PC-9 (cell line): Measurements from ENCODE around the gene ICAM3. TPM values are rescaled to one million over a fixed set of nuclear protein-coding genes. Genes with fewer than 3 reads are reported as not detected.
"Not testable (repeated sequence)": the region's sequence is repeated elsewhere in the genome, so short reads cannot be mapped to it uniquely, and the experiment has no call there.

Experiments
- BruUV-seq: library from RNA; stranded (reverse); fragments of 400-500 nt; replicated peaks from 2 replicates; lab custom pipeline; 2021; lab: Mats Ljungman, UMichigan
- CTCF ChIA-PET: fragments of 300-600 bp; sonication (Branson Sonifier 250); formaldehyde crosslinking; loops from one replicate; lab custom pipeline; 2022; ENCODE audit warnings: antibody characterized with exemption; lab: Charles Lee
- POLR2A ChIA-PET: fragments of 300-600 bp; sonication (Branson Sonifier 250); formaldehyde crosslinking; loops from one replicate; lab custom pipeline; 2022; ENCODE audit warnings: antibody characterized with exemption; ENCODE audit not compliant: unreplicated experiment; lab: Charles Lee
- DNase-seq, 2 experiments: peaks; one replicate each; pipeline versions ENCODE4 v3.0.0 to v3.0.0-alpha.2; 2015 to 2022; ENCODE audit warnings: mixed read lengths in 1 of 2
- H2AFZ ChIP-seq: fragments of 200-600 bp; sonication (generic); 2 replicates; pipeline ENCODE4 v1.8.1; 2017; ENCODE audit warnings: antibody characterized with exemption
- H3F3A ChIP-seq: fragments of 200-600 bp; sonication (generic); 2 replicates; pipeline ENCODE4 v1.8.1; 2017; ENCODE audit warnings: antibody characterized with exemption, mild to moderate bottlenecking, low read depth; ENCODE audit not compliant: insufficient read depth
- H3K27ac ChIP-seq: fragments of 200-600 bp; sonication (generic); 2 replicates; pipeline ENCODE4 v1.6.1; 2016; ENCODE audit warnings: mixed run types
- H3K27me3 ChIP-seq: fragments of 200-600 bp; sonication (generic); 2 replicates; pipeline ENCODE4 v1.6.1; 2016; ENCODE audit warnings: low read depth, mixed run types; ENCODE audit not compliant: insufficient read depth
- H3K36me3 ChIP-seq: fragments of 200-600 bp; sonication (generic); 2 replicates; pipeline ENCODE4 v1.6.1; 2016; ENCODE audit warnings: low read depth, mixed run types
- H3K4me1 ChIP-seq: fragments of 200-600 bp; sonication (generic); replicated peaks from 2 replicates; pipeline ENCODE4 v1.6.1; 2016; ENCODE audit warnings: mixed run types; ENCODE audit not compliant: insufficient read depth
- H3K4me2 ChIP-seq: fragments of 200-600 bp; sonication (generic); 2 replicates; pipeline ENCODE4 v1.6.1; 2017; ENCODE audit warnings: mixed run types
- H3K4me3 ChIP-seq: fragments of 200-600 bp; sonication (generic); 2 replicates; pipeline ENCODE4 v1.6.1; 2016; ENCODE audit warnings: mixed run types
- H3K79me2 ChIP-seq: fragments of 200-600 bp; sonication (generic); 2 replicates; pipeline ENCODE4 v1.6.1; 2017; ENCODE audit warnings: low read depth, mixed run types
- H3K9me2 ChIP-seq: fragments of 200-600 bp; sonication (generic); 2 replicates; pipeline ENCODE4 v1.8.1; 2017; ENCODE audit warnings: mild to moderate bottlenecking; ENCODE audit not compliant: insufficient read depth
- H3K9me3 ChIP-seq: fragments of 200-600 bp; sonication (generic); 2 replicates; pipeline ENCODE4 v1.8.1; 2016; ENCODE audit warnings: low read depth; ENCODE audit not compliant: insufficient read depth
- H4K20me1 ChIP-seq: fragments of 200-600 bp; sonication (generic); 2 replicates; pipeline ENCODE4 v1.8.1; 2017; ENCODE audit not compliant: insufficient read depth
- CTCF ChIP-seq: fragments of 200-600 bp; sonication (generic); conservative IDR thresholded peaks from 2 replicates; pipeline ENCODE4 v1.6.1; 2017; ENCODE audit warnings: mixed run types, antibody characterized with exemption, mild to moderate bottlenecking, moderate library complexity
- EZH2 ChIP-seq: fragments of 200-600 bp; sonication (generic); IDR thresholded peaks from 2 replicates; pipeline ENCODE4 v1.8.0; 2017; ENCODE audit warnings: antibody characterized with exemption, low read depth
- intact Hi-C: fragments of 100-400 bp; cut with micrococcal nuclease; formaldehyde crosslinking; loops from one replicate; pipeline ENCODE4 v1.10.0; 2022; ENCODE audit not compliant: unreplicated experiment
- total RNA-seq: library from RNA; stranded (reverse); gene quantifications from 2 replicates; pipeline ENCODE4 v1.2.3, GENCODE V29; 2021

Gene ICAM3
- total RNA-seq, 1 experiment from 2014 or later = 22.7 TPM

GRCh38 chr19:10374931-10375330 lies 35.5 kb upstream of the ICAM3 start:
- peaks cover 6% of the 10 kb centered on the region; the same call in 1 of the 2 replicates for H3F3A ChIP-seq
- no peaks in the 10 kb centered on the region for H3K9me2 ChIP-seq
- peaks cover 5% of the 10 kb centered on the region for H3K79me2 ChIP-seq
- H3K4me1 ChIP-seq = peaks cover 6% of the 10 kb centered on the region
- H3K36me3 ChIP-seq = peaks cover 6% of the 10 kb centered on the region; the same call in 1 of the 2 replicates
- ChIA-PET POLR2A (no interaction called here), CTCF (interaction anchor here (0.7 kb wide), 1 partner anchor 347 kb away, joined by 7 read pairs; no protein-coding TSS in a partner anchor)
- no peaks in the 10 kb centered on the region for H3K27me3 ChIP-seq
- no peak overlapping the region for H3K4me2 ChIP-seq
- H4K20me1 ChIP-seq = no peaks in the 10 kb centered on the region
- H3K27ac ChIP-seq = no peak overlapping the region
- intact Hi-C loops = no loop called here
- TF ChIP-seq EZH2 (no peak), CTCF (no peak)
- no peak for DNase-seq
- no peak overlapping the region for H3K4me3 ChIP-seq
- no peak overlapping the region for H2AFZ ChIP-seq
- no TSS peak for BruUV-seq
- no peaks in the 10 kb centered on the region for H3K9me3 ChIP-seq

DNA sequence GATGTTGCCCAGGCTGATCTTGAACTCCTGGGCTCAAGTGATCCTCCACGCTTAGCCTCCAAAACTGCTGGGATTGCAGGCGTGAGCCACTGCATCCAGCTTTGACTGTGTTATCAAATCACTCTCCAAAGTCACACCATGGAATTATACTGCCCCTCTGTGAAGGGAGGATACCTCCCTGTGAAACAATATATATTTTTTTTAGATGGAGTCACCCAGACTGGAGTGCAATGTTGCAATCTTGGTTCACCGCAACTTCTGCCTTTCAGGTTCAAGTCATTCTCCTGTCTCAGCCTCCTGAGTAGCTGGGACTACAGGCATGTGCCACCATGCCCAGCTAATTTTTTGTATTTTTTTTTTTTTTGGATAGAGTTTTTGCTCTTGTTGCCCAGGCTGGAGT lies 33.3 kb upstream of the ICAM3 start:
- Histone ChIP-seq H3K36me3 (peaks cover 5% of the 10 kb centered on the region; the same call in 1 of the 2 replicates), H3K4me1 (no peaks in the 10 kb centered on the region), H2AFZ (no peak overlapping the region), H3K27me3 (no peaks in the 10 kb centered on the region), H3K4me2 (no peak overlapping the region), H3K27ac (no peak overlapping the region), H3K4me3 (no peak overlapping the region), H3F3A (peaks cover 6% of the 10 kb centered on the region; the same call in 1 of the 2 replicates), H4K20me1 (no peaks in the 10 kb centered on the region), H3K79me2 (no peaks in the 10 kb centered on the region), H3K9me2 (no peaks in the 10 kb centered on the region), H3K9me3 (no peaks in the 10 kb centered on the region)
- TF ChIP-seq EZH2 (no peak), CTCF (no peak)
- BruUV-seq = no TSS peak
- POLR2A ChIA-PET = no interaction called here
- CTCF ChIA-PET = no interaction called here
- intact Hi-C loops = no loop called here
- DNase-seq = no peak

GRCh38 chr19:10368101-10368803 lies 28.8 kb upstream of the ICAM3 start:
- no TSS peak for BruUV-seq
- no peak for DNase-seq
- Histone ChIP-seq H2AFZ (no peak overlapping the region), H3K4me1 (no peaks in the 10 kb centered on the region), H3K9me2 (no peaks in the 10 kb centered on the region), H3K79me2 (no peaks in the 10 kb centered on the region), H3K36me3 (peaks cover 10% of the 10 kb centered on the region), H3K9me3 (no peaks in the 10 kb centered on the region), H4K20me1 (no peaks in the 10 kb centered on the region), H3K4me3 (no peak overlapping the region), H3K27ac (no peak overlapping the region), H3F3A (peaks cover 6% of the 10 kb centered on the region; the same call in 1 of the 2 replicates), H3K4me2 (no peak overlapping the region), H3K27me3 (no peaks in the 10 kb centered on the region)
- intact Hi-C loops = no loop called here
- TF ChIP-seq EZH2 (no peak), CTCF (no peak)
- ChIA-PET CTCF (interaction anchor here (0.6 kb wide), 2 partner anchors 15 to 698 kb away, joined by 3 read pairs; no protein-coding TSS in a partner anchor), POLR2A (no interaction called here)

DNA sequence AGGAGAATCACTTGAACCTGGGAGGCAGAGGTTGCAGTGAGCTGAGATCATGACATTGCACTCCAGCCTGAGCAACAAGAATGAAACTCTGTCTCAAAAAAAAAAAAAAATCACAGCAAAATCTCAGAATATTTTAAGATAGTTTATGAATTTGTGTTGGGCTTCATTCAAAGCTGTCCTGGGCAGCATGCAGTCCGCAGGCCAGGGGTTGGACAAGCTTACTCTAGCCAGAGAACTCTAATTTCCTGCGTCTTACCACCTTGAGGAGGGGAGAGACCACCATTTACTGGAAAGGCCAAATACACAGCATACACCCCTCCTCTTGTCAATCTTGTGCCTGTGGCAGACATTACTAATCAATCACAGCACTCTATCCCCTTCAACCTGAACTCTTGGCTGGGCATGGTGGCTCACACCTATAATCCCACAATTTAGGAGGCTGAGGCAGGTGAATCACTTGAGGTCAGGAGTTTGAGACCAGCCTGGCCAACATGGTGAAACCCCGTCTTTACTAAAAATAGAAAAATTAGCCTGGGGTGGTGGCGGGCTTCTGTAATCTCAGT lies 27.6 kb upstream of the ICAM3 start:
- CTCF ChIA-PET = interaction anchor here (0.6 kb wide), 1 partner anchor 111 kb away, joined by 4 read pairs; no protein-coding TSS in a partner anchor
- H3K79me2 ChIP-seq, H3K27me3 ChIP-seq, BruUV-seq, H3K27ac ChIP-seq, H3K9me2 ChIP-seq, H4K20me1 ChIP-seq, H3K4me2 ChIP-seq, POLR2A ChIA-PET, H3K4me3 ChIP-seq, H3F3A ChIP-seq, H3K4me1 ChIP-seq, H3K9me3 ChIP-seq, intact Hi-C loops, H2AFZ ChIP-seq, DNase-seq: not testable (repeated sequence)
- H3K36me3 ChIP-seq = peaks cover 10% of the 10 kb centered on the region
